GM13977 (cell line): ENCODE measurements around the gene PARD3B.

Source experiments
- DNase-seq: peaks from one replicate; pipeline ENCODE4 v3.0.0; 2012; ENCODE audit warnings: low spot score
- in situ Hi-C: fragments of 300-500 bp; cut with MboI; formaldehyde crosslinking; loops from one replicate; pipeline ENCODE4 v1.12.0; 2022; ENCODE audit warnings: low sequenced_read_pairs, low pct_unique_long_range_greater_than_20kb, mixed read lengths, inconsistent platforms; ENCODE audit not compliant: unreplicated experiment
- TF ChIP-seq, protein P1 (sequence below): IDR thresholded peaks from 2 replicates; pipeline ENCODE4 v1.5.1; 2012; ENCODE audit warnings: mild to moderate bottlenecking, control low read depth; ENCODE audit not compliant: insufficient read depth; ENCODE audit errors: extremely low read depth, missing control alignments

Gene PARD3B

GRCh38 chr2:205283736-205284270 is 738.5 kb downstream of the PARD3B start:
- in situ Hi-C loops = no loop called here
- TF ChIP-seq, protein P1, sequence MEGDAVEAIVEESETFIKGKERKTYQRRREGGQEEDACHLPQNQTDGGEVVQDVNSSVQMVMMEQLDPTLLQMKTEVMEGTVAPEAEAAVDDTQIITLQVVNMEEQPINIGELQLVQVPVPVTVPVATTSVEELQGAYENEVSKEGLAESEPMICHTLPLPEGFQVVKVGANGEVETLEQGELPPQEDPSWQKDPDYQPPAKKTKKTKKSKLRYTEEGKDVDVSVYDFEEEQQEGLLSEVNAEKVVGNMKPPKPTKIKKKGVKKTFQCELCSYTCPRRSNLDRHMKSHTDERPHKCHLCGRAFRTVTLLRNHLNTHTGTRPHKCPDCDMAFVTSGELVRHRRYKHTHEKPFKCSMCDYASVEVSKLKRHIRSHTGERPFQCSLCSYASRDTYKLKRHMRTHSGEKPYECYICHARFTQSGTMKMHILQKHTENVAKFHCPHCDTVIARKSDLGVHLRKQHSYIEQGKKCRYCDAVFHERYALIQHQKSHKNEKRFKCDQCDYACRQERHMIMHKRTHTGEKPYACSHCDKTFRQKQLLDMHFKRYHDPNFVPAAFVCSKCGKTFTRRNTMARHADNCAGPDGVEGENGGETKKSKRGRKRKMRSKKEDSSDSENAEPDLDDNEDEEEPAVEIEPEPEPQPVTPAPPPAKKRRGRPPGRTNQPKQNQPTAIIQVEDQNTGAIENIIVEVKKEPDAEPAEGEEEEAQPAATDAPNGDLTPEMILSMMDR = no peak
- DNase-seq = no peak

DNA sequence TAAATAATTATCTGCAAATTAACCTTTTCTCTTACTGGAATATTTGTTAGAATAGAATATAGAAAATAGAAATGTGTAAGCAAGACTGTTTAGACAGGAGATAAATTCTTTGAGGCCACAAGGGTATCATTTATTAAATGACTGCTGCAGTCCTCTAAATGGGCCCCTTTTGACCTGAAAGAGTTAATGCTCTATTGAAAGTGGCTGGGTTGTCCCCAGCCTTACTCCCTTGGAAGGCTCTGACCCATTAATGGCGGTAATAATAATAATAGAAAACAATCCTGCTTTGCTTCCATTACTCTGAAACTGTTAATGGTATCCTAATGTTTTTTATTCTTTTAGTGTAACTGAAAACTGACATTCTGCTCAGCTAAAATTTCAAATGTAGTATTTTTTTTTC is 739.1 kb downstream of the PARD3B start:
- DNase-seq = no peak
- in situ Hi-C loops = no loop called here
- TF ChIP-seq, protein P1 = no peak

GRCh38 chr2:205287316-205287715 is 742.0 kb downstream of the PARD3B start:
- DNase-seq = no peak
- TF ChIP-seq, protein P1 = no peak
- in situ Hi-C loops = no loop called here

- in situ Hi-C loops = no loop called here
- DNase-seq = no peak
- TF ChIP-seq, protein P1 = no peak
Measured at GRCh38 chr2:205288686-205289085, 743.4 kb downstream of the PARD3B start.

DNA sequence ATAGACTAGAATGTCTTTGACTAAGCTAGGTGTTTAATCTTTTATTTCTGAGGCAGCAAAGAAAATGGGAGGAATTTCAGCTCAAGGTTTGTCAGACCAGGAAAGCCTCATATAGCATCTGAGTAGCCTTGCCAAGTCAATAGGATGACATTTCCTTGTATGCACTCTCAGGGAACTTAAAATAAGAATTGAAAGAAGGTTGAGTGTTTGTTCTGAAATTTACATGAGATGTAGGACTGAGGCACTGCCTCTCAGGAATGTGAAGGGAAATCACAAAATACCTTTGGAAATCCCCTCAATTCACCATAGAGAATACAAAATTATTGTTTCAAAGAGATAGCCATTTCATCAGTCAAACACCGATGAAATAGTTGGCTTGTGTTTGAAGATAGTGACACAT is 745.0 kb downstream of the PARD3B start:
- TF ChIP-seq, protein P1 = no peak
- DNase-seq = no peak
- in situ Hi-C loops = no loop called here

DNA sequence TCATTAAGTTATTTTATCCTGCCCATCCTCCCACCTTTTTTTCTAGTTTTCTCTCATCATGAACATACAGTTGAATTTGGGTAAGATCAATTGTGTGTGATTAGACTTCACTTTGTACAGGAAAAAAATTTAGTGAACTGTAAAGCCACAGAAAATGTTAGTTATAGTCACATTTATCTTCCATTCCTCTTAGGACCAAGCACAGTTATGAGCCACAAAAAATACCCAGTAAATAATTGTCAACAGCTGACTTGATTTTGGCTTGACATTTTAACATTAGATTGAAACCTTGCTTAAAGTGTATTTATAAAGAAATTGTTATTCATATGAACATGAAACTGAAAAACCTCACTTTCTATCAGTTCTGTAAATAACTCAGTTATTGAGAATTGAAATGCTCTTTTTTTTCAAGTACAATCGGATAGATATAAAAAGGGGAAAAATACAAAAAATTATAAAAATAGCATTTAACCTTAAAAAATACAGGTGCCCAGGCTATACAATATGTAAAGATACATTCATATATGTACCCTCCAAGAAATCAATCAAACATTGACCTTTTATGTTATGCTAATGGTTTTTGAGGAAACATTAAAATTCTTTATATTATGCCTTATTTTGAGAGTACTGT is 747.5 kb downstream of the PARD3B start:
- TF ChIP-seq, protein P1 = no peak
- in situ Hi-C loops = no loop called here
- no peak for DNase-seq

DNA sequence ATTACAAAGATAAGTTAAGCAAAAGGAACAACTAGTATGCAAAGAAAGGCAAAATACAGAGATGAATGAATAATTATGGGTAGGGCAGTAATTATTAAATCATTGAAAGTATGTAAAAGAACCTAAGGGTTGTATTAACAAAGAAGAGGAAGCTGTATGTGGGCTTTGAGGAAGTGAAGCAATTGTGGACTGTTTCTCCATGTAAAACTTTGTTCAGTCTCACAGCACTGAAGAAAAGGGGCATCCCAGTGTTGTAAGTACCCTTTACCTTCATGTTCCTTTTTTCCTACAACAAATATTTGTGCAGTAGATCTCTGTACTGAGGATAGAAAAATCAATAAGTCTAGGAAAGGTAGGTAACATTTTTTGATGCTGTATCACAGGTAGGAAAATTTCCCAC is 748.3 kb downstream of the PARD3B start:
- no peak for DNase-seq
- in situ Hi-C loops = no loop called here
- TF ChIP-seq, protein P1 = no peak
